ENCODE measurements around the gene NRIP3.
"Not testable (repeated sequence)": the region's sequence is repeated elsewhere in the genome, so short reads cannot be mapped to it uniquely, and the experiment has no call there.

NRIP3 gene

GRCh38 chr11:8967184-8967583 is 36.6 kb downstream of the NRIP3 start:
- DNase-seq: no peak

DNA sequence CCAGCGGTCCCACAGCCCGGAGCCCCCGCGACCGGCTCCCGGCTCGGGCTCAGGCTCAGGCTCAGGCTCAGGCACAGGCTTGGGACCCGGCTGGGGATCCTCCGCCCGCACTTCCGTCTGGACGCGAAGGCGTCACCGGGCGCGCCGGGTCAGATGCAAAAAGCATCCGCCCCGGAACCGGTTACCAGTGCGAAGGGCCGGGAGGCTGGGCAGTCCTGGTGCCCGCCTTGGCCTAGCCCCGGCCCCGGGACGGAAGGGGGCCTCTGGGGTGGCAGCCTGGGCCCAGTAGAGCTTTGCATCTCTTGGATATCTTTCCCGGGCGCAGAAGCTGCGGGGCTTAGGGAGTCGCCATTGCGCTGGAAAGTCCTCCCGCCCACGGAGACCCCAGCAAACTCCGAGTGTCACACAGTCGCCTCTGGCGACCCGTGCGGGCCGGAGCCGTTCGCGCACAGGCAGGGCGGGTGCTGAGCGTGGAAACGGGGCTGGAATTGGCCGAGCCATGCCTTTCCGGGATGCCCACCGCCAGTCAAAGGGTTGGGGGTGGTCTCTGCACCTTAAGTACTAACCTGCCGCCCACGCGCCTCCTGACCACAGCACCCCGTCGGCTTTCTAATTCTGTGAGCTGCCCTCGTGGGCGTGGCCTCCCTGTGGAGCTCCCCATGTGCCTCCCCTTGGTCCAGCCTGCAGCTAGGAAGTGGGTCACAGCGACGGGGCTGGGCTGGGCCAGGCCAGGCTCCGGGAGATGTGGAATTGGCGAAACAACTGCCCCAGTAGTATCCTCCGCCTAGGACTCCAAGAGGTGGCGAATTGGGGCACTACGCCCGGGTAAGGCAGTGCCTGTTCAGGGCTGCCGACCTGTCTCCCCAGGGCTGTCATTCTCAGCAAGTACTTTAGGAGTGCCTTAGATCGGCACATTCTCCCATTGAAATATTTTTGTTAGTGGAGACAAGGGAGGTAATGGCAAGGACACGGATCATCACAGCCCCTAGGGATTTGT is 39.2 kb downstream of the NRIP3 start, which contains the start of gene TMEM9B:
Gene TMEM9B, minus strand, starts transcription at position 119 of the 997 bp plus-strand sequence. CDS start 129 bp downstream, outside the sequence.
- peak; percentile 91 to 93 (median 92) for DNase-seq

DNA sequence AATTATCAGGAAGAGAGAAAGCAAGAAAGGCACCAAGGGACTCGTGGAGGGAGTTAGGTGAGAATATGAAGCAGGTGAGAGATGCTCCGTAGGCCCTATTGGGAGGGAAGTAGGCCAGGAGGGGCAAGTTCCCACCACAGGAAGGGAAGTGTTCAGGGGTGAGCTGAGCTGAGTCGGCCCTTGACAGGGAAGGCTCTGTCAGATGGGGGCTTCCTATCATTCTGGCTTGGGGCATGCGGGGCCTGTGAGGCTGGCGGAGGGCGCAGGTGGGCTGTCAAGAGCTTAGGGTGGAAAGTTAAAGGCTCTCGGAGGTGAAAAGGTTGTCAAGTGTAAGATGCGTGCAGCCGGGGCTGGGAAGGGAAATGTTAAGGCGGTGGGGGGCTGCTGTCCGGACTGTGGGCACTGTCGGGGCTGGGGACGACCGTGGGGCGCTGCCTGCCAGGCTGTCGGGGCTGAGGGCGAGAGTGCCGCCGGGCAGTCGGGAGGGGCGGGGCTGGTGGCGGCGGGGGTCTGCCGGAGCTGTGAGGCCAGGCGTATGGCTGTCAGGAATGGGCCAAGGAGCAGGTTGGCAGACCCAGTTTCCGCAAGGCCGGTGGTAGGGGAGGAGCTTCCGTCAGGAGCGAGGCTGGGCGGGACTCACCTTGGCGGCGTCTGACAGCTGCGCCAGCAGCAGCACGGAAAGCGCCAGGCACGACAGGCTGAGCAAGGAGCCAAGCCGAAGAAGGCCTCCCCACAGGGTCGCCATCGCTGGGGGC is 40.1 kb downstream of the NRIP3 start:
- DNase-seq: peak; percentile 85 to 92 (median 91)

- peak in 1 of 3 experiments; percentile 17 for DNase-seq
Observed at GRCh38 chr11:8962841-8963240, 41.0 kb downstream of the NRIP3 start.

- DNase-seq: no peak
Observed at GRCh38 chr11:8961401-8961800, 42.4 kb downstream of the NRIP3 start.

DNA sequence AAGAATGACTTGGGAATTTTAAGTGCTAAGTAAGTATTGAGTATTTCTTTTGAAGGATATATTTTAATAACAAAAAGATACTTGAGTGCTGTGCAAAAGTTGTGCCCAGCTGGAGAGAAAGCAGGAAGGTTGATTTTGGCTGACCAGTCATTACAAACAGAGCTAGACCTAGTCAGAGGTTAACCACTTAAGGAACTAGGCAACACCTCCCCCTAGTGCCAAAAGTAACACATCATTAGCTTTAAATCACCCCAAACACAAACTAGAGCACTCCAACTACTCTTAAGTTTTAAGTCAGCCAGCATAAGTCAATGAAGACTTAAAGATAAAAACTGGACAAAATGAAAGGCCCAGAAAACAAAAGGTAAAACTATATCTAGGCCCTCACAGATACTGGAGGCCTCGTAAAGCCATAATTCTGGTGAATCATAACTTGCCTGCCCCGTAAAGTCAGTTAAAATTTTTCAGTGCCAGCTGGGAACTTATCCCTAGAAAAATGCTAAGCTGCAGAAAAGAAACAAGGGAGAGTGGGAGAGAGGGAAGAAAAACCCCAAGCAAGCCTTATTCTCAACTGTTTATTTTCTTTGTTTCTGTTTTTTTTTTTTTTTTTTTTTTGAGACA is 44.1 kb downstream of the NRIP3 start:
- DNase-seq: peak; percentile 16 to 76 (median 36)

- DNase-seq: no peak
Observed at GRCh38 chr11:8956860-8957259, 46.9 kb downstream of the NRIP3 start.

GRCh38 chr11:8948886-8949285 is 54.9 kb downstream of the NRIP3 start:
- no peak for DNase-seq

DNA sequence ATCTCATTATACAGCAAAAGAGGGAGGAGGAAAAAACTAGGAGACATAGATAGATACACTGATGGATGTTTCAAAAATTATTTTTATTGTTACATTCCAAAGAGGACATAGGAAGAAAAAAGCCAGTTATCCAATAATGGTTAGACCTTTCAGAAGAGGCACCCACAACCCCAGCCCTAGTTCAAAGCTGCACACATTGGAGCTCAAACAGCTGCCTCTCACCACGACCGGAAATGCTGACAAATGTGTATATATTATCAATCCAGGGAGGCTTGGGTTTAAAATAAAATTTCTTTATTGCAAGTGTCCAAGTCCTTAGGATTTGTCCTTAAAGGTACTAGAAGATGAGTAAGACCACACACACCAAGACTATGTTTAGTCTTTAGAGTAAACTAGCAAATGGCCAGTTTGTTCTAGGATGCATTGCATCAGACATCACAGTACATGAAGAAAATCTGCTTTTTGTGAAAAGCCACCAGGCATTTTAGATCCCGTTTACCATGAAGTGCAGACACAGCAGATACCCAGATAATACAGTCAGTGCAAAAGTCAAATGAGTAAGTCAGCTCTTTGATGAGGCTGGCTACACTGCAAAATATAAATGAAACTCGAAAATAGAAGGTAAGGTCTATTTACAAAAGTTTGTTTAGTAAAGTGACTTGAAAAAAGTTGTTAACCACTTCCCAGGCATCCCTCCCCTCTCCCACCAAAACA is 56.4 kb downstream of the NRIP3 start:
- DNase-seq: no peak

- no peak for DNase-seq
Observed at GRCh38 chr11:8942518-8943066, 61.2 kb downstream of the NRIP3 start, which contains the start of gene ASCL3. Gene ASCL3 (minus strand): TSS chr11:8943016. CDS start chr11:8938161, 4,855 bp downstream.

GRCh38 chr11:8941341-8942103 is 62.3 kb downstream of the NRIP3 start:
- DNase-seq: no peak

DNA sequence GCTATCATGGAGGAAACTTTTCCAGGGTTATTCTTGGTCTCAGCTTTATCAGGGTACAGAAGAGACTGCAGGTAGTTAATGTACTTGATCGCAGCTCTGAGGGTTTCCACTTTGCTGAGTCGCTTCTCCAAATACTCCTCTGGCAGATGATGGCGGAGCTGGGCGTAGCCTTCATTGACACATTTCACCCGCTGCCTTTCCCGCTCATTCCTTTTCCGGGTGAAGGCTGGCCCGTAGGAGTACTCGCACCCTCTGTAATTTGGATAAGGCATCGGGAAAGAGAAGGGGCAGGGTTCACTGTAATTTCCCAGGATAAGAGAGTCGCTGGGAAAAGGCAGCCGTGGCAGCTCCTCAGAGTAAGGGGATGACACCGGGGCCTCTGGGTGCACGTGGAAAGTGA is 66.1 kb downstream of the NRIP3 start:
- no peak for DNase-seq

DNA sequence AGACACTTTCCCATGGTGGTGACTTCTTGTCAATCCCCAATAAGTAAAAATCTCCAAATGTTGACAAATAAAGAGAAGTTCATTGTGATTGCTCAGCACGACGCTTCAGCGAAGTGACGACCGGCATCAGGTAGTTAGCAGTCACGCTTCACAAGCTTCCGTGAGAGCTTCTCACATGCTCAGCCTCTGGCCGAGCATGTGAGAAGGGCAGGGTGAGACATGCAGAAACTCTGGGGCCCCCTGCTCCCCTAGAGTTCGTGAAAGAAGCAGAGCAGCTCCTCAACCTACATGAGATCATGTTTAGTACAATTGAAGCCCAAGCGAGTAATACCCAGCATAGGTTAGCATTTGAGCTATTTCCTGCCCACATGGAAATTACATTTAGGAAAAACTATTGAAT is 66.6 kb downstream of the NRIP3 start:
- peak in 1 of 3 experiments; percentile 27 for DNase-seq

DNA sequence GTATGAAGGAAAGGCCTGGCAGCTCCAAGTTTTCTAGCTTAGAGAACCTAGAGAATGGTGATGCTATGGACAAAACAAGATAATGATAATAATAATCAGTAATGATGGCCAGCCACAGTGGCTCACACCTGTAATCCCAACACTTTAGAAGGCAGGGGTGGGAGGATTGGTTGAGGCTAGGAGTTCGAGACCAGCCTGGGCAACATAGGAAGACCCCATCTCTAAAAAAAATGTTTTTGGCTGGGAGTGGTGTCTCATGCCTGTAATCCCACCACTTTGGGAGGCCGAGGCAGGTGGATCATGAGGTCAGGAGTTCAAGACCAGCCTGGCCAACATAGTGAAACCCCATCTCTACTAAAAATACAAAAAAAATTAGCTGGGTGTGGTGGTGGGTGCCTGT is 68.0 kb downstream of the NRIP3 start:
- not testable (repeated sequence) for DNase-seq

- no peak for DNase-seq
Observed at GRCh38 chr11:8934742-8935488, 68.9 kb downstream of the NRIP3 start.

GRCh38 chr11:8933931-8934330 is 69.9 kb downstream of the NRIP3 start:
- no peak for DNase-seq

DNA sequence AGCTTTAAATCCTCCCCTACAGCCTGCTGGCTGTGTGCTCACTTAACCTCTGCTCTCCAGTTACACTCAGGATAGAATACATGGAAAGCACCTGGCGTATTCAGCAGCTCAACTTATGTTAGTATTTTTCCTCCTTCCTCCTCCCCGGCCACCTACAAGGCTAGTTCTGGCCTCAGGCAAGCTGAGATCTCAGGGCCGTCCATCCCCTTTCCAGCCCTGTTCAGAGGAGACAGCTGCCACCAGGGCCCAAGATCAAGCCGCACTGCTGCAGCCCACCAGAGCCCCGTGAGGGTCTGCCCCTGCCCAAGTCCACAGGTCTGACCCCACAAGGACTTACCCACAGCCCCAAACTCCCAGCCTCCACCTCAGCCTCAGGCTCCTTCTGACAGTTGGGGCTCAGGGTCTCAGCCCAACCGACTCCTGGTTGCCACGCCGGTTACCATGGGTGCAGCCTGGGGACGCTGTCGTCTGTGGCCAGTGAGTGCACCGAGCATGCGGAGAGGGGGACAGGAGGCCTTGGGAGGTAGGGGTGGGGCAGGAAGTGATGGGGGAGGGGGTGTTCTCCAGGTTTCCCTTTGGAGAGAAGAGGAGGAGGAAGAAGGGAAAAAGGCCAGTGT is 71.1 kb downstream of the NRIP3 start, which contains the start of gene C11orf16:
Gene C11orf16, minus strand, starts transcription at position 384 of the 617 bp plus-strand sequence. CDS start 639 bp downstream, outside the sequence.
- peak; percentile 9 to 33 (median 12) for DNase-seq
